NT2/D1 (cell line): ENCODE measurements around the gene DNMT3L.

Experiments
- SUZ12 ChIP-seq: IDR thresholded peaks from 2 replicates; pipeline ENCODE4 v1.6.1; 2011; ENCODE audit not compliant: insufficient read length, insufficient read depth; ENCODE audit errors: extremely low read depth
- YY1 ChIP-seq: IDR thresholded peaks from 2 replicates; pipeline ENCODE4 v1.6.1; 2011; ENCODE audit not compliant: insufficient read length, insufficient read depth
- ZNF274 ChIP-seq: IDR thresholded peaks from 2 replicates; pipeline ENCODE4 v1.6.1; 2011; ENCODE audit warnings: mild to moderate bottlenecking, low read depth, low read length

- TF ChIP-seq ZNF274 (no peak), YY1 (no peak), SUZ12 (no peak)
Measured at GRCh38 chr21:44265734-44266270, 4.1 kb upstream of the DNMT3L start.
